GM12892 (cell line): ENCODE results near the gene ATP5ME.

Experiments used
- POLR2A ChIP-seq: IDR thresholded peaks from 2 replicates; pipeline ENCODE4 v1.6.1; 2011; ENCODE audit warnings: low read depth, low read length, control low read depth
- POLR2AphosphoS5 ChIP-seq: IDR thresholded peaks from 2 replicates; pipeline ENCODE4 v1.6.1; 2011; ENCODE audit warnings: low read depth, low read length, control low read depth
- TAF1 ChIP-seq: IDR thresholded peaks from 2 replicates; pipeline ENCODE4 v1.6.1; 2011; ENCODE audit warnings: low read depth, mild to moderate bottlenecking, control low read depth, low read length, borderline replicate concordance

GRCh38 chr4:637536-638280 is 36.4 kb downstream of the ATP5ME start:
- TF ChIP-seq POLR2A (no peak), POLR2AphosphoS5 (no peak), TAF1 (no peak)
